Tibial artery (tissue), 4 donors: Measurements from ENCODE around the gene TLR2.
"Not testable (repeated sequence)": the region's sequence is repeated elsewhere in the genome, so short reads cannot be mapped to it uniquely, and the experiment has no call there.

ENCODE experiments used
- DNase-seq, 2 donors: peaks; one replicate each; pipeline ENCODE4 v3.0.0-alpha.2; 2019
- H3K27ac ChIP-seq, 2 donors: fragments of 200-600 bp; sonication (generic) in 1 of 2; 1 replicate in 1 of 2; 2 replicates in 1 of 2; pipeline ENCODE4 v1.5.1; 2018 to 2019; ENCODE audit warnings: mild to moderate bottlenecking in 1 of 2
- H3K27me3 ChIP-seq, 2 donors: fragments of 200-600 bp; sonication (generic) in 1 of 2; one replicate each; pipeline versions ENCODE4 v1.5.1 to v1.6.0; 2016 to 2019
- H3K36me3 ChIP-seq, 3 donors: fragments of 200-600 bp; sonication (generic) in 2 of 3; one replicate each; pipeline ENCODE4 v1.5.1; 2016 to 2019; ENCODE audit warnings: mild to moderate bottlenecking in 2 of 3
- H3K4me1 ChIP-seq, 4 donors: fragments of 200-600 bp; sonication (generic) in 2 of 4; 1 replicate in 3 of 4; 2 replicates in 1 of 4; pipeline ENCODE4 v1.5.1; 2016 to 2019
- H3K4me3 ChIP-seq, 2 donors: fragments of 200-600 bp; sonication (generic) in 1 of 2; 1 replicate in 1 of 2; 2 replicates in 1 of 2; pipeline ENCODE4 v1.5.1; 2018 to 2019; ENCODE audit warnings: mild to moderate bottlenecking in 2 of 2
- H3K9me3 ChIP-seq, 3 donors: fragments of 200-600 bp; sonication (generic) in 1 of 3; one replicate each; pipeline ENCODE4 v1.5.1; 2016 to 2019
- CTCF ChIP-seq, 2 experiments: fragments of 200-600 bp in 1 of 2; fragments of 450-650 bp in 1 of 2; IDR thresholded peaks; one replicate each; pipeline ENCODE4 v1.5.1; 2017 to 2019; ENCODE audit warnings: antibody characterized with exemption in 2 of 2, mild to moderate bottlenecking in 1 of 2, moderate library complexity in 1 of 2
- intact Hi-C: fragments of 100-400 bp; cut with DNase I; formaldehyde crosslinking; loops from one replicate; pipeline ENCODE4 v1.15.0; 2023; ENCODE audit warnings: low total_unique reads

Gene TLR2

GRCh38 chr4:153661215-153661822, 22.8 kb upstream of the TLR2 start:
- no peak for DNase-seq
- no peak for TF ChIP-seq CTCF (IDR thresholded peaks at IDR 0.05)
- Histone ChIP-seq H3K27ac (no peak overlapping the region), H3K36me3 (no peaks in the 10 kb centered on the region), H3K27me3 (no peaks in the 10 kb centered on the region), H3K4me1 (peaks cover 0 to 29% (median 14%) of the 10 kb centered on the region in 4 donors), H3K4me3 (no peak overlapping the region), H3K9me3 (peaks cover 0 to 3% (median 0%) of the 10 kb centered on the region in 3 donors)
- intact Hi-C loops = no loop called here

- peaks cover 0 to 3% (median 0%) of the 10 kb centered on the region in 3 donors for H3K9me3 ChIP-seq
- intact Hi-C loops = no loop called here
- peak overlapping the region in 1 of 2 donors; percentile 10 for H3K27ac ChIP-seq
Measured at GRCh38 chr4:153661908-153662307, 22.2 kb upstream of the TLR2 start.

GRCh38 chr4:153663667-153664066, 20.4 kb upstream of the TLR2 start:
- H3K4me3 ChIP-seq = no peak overlapping the region
- intact Hi-C loops = no loop called here
- H3K36me3 ChIP-seq = no peaks in the 10 kb centered on the region
- peaks cover 0 to 19% (median 5%) of the 10 kb centered on the region in 4 donors for H3K4me1 ChIP-seq
- DNase-seq = no peak
- peaks cover 0 to 3% (median 0%) of the 10 kb centered on the region in 3 donors for H3K9me3 ChIP-seq
- H3K27me3 ChIP-seq = no peaks in the 10 kb centered on the region
- TF ChIP-seq CTCF (IDR thresholded peaks at IDR 0.05) = no peak
- no peak overlapping the region for H3K27ac ChIP-seq

More at GRCh38 chr4:153661908-153662307, 22.2 kb upstream of the TLR2 start:
- DNase-seq = no peak
- TF ChIP-seq CTCF (IDR thresholded peaks at IDR 0.05) = no peak
- peaks cover 0 to 23% (median 8%) of the 10 kb centered on the region in 4 donors for H3K4me1 ChIP-seq
- H3K27me3 ChIP-seq = no peaks in the 10 kb centered on the region
- no peaks in the 10 kb centered on the region for H3K36me3 ChIP-seq
- H3K4me3 ChIP-seq = no peak overlapping the region

GRCh38 chr4:153666505-153666904, 17.6 kb upstream of the TLR2 start:
- intact Hi-C loops, H3K4me1 ChIP-seq, H3K27me3 ChIP-seq, H3K27ac ChIP-seq, H3K36me3 ChIP-seq, DNase-seq, H3K4me3 ChIP-seq, H3K9me3 ChIP-seq: not testable (repeated sequence)

- intact Hi-C loops = no loop called here
- no peaks in the 10 kb centered on the region for H3K27me3 ChIP-seq
- no peaks in the 10 kb centered on the region for H3K4me1 ChIP-seq
- H3K27ac ChIP-seq = no peak overlapping the region
- no peak for DNase-seq
- TF ChIP-seq CTCF (IDR thresholded peaks at IDR 0.05) = no peak
- H3K9me3 ChIP-seq = peaks cover 0 to 3% (median 0%) of the 10 kb centered on the region in 3 donors
- no peak overlapping the region for H3K4me3 ChIP-seq
- H3K36me3 ChIP-seq = no peaks in the 10 kb centered on the region
Measured at GRCh38 chr4:153668647-153669046, 15.4 kb upstream of the TLR2 start.

- DNase-seq = no peak
- Histone ChIP-seq H3K27me3 (no peaks in the 10 kb centered on the region), H3K9me3 (peaks cover 0 to 3% (median 0%) of the 10 kb centered on the region in 3 donors), H3K27ac (no peak overlapping the region), H3K36me3 (no peaks in the 10 kb centered on the region), H3K4me3 (no peak overlapping the region), H3K4me1 (no peaks in the 10 kb centered on the region)
- TF ChIP-seq CTCF (IDR thresholded peaks at IDR 0.05) = no peak
- intact Hi-C loops = no loop called here
Measured at GRCh38 chr4:153669838-153670237, 14.2 kb upstream of the TLR2 start.
